GM18517 (cell line): ENCODE measurements around the gene ZBTB16.

Source experiments
- ATAC-seq: cut with Tn5 transposase; IDR thresholded peaks from one replicate; pipeline ENCODE4 v1.9.1; 2021; ENCODE audit warnings: mild to moderate bottlenecking, moderate library complexity; ENCODE audit not compliant: unreplicated experiment

The ZBTB16 gene

GRCh38 chr11:114163229-114163631 lies 103.7 kb downstream of the ZBTB16 start:
- ATAC-seq, result no peak

- no peak for ATAC-seq
Observed at GRCh38 chr11:114163830-114164401, 104.4 kb downstream of the ZBTB16 start.

DNA sequence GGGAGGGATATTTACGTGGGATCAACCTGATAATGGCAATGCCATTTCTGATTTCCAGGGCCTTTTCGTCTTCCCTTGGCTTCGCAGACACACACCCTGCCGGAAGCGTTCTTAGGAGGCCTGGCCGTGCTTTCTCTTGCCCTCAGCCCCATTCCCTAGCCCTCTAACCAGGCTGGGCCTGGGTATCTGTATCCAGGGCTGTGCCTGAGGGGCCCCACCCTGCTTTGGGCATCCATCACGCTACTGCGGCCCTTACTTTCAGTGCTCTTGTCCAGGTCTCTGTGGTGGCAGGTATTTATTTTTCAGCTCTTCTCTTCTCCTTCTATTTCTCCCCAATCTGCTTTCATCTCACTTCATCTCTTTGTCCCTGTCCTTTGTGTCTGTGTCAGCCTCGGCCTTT lies 105.0 kb downstream of the ZBTB16 start:
- no peak for ATAC-seq

DNA sequence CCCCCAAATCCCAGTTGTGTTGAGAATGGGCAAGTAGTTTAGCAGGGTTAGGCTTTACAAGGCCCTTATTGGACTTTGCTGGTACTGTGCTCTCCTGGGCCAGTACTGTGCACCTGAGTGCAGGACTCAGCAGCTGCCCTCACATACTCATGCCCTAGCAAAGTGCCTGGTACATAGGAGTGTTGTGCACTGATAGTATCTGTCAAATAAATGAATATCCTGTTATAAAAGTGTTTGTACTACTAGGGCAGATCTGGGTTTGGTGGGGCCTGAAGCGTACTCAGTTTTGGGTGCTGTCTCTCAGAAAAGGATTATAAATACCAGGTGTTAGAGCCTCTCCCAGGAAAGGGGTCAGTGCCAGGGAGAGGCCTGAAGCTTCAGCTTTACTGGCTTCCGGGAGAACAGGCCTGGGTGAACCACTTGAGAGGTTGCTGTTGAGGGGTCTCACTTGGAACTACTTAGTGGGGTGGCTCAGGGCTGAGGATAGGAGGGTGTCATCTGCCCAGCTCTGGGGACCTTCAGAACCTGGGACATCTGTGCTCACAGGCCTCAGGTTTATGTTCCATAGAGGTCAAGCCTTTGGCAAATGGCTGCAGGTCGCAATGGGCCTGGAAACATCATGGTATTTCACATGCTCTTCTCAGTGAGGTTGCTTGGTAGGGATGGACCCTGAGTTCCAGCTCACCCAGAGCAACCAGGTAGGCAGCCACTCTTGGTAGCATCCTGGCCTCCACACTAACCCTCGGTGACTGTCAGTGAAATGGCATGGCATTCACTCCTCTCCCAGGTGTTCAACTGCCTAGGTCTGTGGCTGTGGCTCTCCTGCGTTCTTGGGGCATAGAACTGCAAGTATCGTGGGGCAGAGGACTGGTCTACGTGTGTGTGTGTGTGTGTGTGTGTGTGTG lies 106.1 kb downstream of the ZBTB16 start:
- no peak for ATAC-seq

- no peak for ATAC-seq
Observed at GRCh38 chr11:114166362-114166761, 106.9 kb downstream of the ZBTB16 start.

- ATAC-seq, result no peak
Observed at GRCh38 chr11:114166897-114167323, 107.4 kb downstream of the ZBTB16 start.

DNA sequence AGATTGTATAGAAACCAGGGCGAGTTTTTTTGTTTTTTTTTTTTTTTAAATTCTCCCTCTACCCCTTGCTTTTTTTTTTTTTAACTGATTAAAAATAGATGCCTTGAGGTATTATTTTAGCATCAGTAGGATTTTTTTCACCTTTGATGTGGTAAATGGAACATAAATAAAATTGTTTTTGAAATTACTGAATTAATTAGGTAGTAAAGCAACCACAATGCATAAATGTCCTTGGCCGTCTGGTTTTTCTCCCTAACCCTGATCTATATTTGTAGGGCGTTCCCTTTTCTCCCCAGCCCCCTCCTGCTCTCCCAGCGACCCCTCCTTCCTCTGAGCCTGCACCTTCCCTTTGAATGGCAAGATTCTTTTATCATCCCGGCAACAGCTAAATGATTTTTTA lies 107.8 kb downstream of the ZBTB16 start:
- ATAC-seq, result no peak

- ATAC-seq, result no peak
Observed at GRCh38 chr11:114167771-114168448, 108.4 kb downstream of the ZBTB16 start.

DNA sequence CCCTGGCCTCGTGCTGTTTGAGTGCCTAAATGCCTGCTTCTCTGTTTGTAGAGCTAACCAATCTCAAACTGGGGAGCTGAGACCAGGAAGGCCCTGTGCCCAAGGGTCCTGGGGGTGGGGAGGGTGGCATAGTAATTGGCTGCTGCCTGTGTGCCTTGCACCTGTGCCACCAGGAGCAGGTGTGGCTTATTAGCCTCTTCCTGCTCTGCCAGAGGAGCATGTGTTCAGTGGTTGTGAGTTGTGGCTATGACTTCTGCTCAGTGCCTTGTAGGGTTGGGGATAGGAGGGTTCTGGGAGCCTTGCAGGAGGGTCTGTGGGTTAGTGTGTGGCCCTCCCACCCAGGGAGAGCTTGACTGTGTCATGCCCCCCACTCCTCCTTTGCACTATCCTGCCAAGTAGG lies 109.2 kb downstream of the ZBTB16 start:
- no peak for ATAC-seq

DNA sequence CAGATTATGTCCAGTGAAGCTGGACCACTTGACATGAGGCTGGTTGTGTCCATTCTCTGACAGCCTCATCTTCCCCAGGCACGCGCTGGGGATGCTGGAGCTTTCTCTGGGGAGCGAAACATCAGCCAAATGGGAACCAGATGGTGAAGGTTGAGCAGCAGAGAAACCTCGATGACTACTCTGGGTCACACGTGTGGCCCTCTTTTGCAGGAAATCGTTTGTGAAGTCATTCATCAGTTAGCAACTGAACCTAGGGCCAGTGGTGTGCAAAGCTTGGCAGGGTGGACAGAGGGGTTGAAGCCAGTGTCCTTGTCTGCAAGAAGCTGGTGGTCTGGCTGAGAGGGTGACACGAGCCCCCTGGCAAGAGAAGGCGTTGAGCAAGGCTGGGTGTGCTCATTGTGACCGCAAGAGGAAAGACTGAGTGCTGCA lies 109.8 kb downstream of the ZBTB16 start:
- ATAC-seq, result no peak

GRCh38 chr11:114169821-114170220 lies 110.3 kb downstream of the ZBTB16 start:
- ATAC-seq, result no peak

DNA sequence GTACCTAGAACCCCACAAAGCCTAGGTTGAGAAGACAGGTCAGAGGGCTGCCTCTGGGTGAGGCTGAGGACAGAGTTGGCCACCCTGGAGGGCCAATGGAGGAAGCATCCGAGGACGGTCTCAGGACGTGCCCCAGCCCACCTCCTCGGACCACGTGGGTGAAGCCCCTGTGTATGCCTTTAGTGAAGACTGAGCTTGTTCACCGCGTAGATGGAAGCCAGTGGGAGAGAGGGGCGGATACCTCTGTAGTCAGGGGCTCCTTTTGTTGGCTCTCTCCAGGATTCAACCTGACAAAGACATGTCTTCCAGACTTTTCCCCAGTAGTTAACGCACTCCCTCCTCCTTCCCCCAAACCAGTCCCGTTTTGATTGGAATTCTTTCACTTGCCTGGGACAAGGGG lies 110.7 kb downstream of the ZBTB16 start:
- no peak for ATAC-seq

DNA sequence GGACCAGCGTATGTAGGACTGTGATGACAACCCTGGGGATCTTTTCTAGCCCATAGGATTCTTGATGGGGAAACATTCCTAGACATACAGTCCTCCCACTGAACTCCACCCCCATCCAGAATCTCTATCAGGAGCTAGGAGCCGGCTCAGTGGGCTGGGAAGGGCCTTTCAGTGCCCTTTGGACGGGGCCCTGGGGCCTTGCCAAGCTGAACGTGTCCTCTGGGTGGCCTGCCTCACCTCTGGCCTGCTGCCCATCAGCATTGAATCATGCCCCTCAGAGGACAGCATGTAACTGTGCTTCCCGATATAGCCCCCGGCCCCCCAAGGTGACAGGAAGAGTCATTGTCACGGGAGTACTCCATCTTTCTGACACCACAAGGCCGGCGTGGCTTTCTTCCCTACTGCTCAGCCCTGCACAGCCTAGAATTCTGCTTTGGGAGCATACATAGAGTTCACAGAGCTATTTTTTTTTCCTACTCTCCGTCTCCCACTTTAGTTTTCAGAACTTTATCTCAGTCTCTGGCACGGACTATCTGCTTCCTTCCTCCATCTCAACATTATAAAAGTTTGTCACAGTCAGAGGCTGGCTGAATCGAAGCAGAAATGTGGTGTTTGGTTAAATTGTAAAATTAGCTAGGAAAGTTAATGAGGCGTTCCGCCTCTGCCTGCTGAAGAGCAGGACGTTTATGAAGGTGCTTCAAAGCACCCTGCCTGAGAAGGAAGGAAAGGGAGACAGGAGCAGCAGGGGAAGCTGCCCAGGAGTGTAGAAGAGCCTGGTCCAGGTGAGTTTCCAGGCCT lies 111.9 kb downstream of the ZBTB16 start:
- no peak for ATAC-seq

- ATAC-seq, result no peak
Observed at GRCh38 chr11:114172055-114172861, 112.7 kb downstream of the ZBTB16 start.

GRCh38 chr11:114172871-114173444 lies 113.4 kb downstream of the ZBTB16 start:
- no peak for ATAC-seq

GRCh38 chr11:114173843-114174242 lies 114.3 kb downstream of the ZBTB16 start:
- ATAC-seq, result no peak

GRCh38 chr11:114174712-114175495 lies 115.4 kb downstream of the ZBTB16 start:
- ATAC-seq, result no peak

DNA sequence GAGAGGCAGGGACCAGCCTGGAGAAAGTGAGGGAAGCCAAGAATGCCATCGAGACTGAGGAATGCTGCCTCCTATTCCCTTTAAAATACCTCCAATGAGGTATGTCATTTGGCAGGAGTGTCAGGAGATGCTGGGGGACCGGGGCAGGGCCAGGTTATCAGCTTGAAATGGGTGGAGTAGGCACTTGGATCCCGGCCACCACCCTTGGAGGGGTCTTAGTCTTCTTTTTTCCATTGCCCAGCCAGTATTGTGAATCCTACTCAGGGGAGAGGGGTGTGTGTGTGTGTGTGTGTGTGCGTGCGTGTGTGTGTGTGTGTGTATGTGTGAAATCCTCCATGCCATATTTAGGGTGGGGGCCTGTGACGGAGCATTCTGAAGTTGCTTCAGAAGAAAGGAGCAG lies 116.2 kb downstream of the ZBTB16 start:
- ATAC-seq, result no peak

DNA sequence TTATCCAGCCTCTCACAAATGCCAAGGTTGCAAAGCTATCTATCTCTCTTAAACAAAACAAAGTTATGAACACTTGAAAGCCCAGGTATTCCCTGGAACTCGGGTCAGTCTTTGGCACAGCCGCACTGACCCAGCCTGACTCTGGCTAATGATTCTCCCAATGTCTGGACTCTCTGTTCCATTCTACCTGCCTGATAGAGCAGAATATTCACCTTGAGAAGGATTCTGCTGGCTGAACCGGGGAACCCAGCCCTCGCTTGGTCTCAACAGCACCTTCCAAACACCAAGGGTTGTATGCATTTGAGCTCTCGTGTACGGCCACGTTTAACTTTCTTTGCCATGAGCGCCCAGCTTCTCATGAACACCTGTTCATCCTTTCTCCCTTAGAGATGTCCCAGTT lies 116.8 kb downstream of the ZBTB16 start:
- no peak for ATAC-seq
